ENCODE results near the gene RXRA.

The RXRA gene

GRCh38 chr9:134428559-134428958 is 102.3 kb downstream of the RXRA start:
- H3K27ac ChIP-seq = no peak overlapping the region
- TF ChIP-seq ZFX (IDR thresholded peaks at IDR 0.05; ENCODE audit: borderline replicate concordance) (no peak), CTCF (IDR thresholded peaks at IDR 0.05) (no peak)

DNA sequence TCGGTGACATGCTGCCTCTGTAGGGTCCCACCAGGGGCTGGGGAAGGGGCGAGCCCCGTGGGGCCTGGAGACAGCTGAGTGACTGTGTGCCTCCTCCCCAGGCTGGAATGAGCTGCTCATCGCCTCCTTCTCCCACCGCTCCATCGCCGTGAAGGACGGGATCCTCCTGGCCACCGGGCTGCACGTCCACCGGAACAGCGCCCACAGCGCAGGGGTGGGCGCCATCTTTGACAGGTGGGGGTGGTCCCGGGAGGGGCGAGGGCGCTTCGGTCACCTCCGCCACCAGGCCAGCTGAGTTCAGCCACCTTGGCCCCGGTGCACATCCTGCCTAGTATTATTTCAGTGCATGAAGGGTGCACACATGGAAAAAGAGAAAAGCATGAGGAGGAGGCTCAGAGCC is 102.8 kb downstream of the RXRA start:
- no peak for TF ChIP-seq CTCF (IDR thresholded peaks at IDR 0.05)
- no peak for TF ChIP-seq ZFX (IDR thresholded peaks at IDR 0.05; ENCODE audit: borderline replicate concordance)
- no peak overlapping the region for H3K27ac ChIP-seq

DNA sequence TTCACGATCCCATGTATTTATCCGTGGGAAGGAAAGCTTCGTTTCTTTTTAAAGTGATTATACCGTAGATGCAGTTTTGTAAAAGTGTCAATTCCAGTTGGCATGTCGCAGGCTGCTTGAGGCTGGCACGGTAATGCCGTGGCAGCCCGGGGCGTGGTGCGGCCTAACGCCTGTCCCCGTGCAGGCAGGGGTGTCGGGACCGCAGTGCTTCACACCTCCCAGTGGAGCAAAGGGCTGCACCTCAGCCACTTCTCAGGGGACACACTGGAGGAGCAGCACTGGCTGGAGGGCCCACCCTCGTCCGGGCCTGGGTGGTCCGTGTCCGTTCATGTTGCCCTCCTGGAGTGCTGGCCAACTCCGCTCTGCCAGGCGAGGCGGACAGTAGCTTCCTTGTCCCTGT is 103.2 kb downstream of the RXRA start:
- TF ChIP-seq ZFX (IDR thresholded peaks at IDR 0.05; ENCODE audit: borderline replicate concordance) = no peak

GRCh38 chr9:134431095-134431494 is 104.8 kb downstream of the RXRA start:
- TF ChIP-seq ZFX (IDR thresholded peaks at IDR 0.05; ENCODE audit: borderline replicate concordance) (no peak), CTCF (IDR thresholded peaks at IDR 0.05) (no peak)
- no peak overlapping the region for H3K27ac ChIP-seq

More for the DNA sequence above, 103.2 kb downstream of the RXRA start:
- H3K27ac ChIP-seq = no peak overlapping the region

DNA sequence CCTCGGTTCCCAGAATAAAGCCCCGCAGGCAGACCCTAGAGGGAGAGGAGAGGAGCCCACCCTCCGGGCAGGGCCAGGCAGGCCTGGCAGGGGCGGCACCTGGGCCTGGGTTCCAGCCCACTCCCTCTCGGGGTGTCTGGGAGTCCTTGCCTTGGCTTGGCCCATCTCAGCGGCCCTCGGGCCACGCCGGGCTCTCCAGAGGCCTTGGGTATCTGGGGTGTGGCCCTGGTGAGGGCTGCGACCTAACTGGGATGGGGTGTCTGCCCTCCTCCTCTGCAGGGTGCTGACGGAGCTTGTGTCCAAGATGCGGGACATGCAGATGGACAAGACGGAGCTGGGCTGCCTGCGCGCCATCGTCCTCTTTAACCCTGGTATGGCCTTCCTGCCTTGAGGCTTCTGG is 105.4 kb downstream of the RXRA start:
- TF ChIP-seq ZFX (IDR thresholded peaks at IDR 0.05; ENCODE audit: borderline replicate concordance) = no peak
- no peak for TF ChIP-seq CTCF (IDR thresholded peaks at IDR 0.05)
- H3K27ac ChIP-seq = no peak overlapping the region

- no peak overlapping the region for H3K27ac ChIP-seq
Measured at GRCh38 chr9:134432471-134432870, 106.2 kb downstream of the RXRA start.

DNA sequence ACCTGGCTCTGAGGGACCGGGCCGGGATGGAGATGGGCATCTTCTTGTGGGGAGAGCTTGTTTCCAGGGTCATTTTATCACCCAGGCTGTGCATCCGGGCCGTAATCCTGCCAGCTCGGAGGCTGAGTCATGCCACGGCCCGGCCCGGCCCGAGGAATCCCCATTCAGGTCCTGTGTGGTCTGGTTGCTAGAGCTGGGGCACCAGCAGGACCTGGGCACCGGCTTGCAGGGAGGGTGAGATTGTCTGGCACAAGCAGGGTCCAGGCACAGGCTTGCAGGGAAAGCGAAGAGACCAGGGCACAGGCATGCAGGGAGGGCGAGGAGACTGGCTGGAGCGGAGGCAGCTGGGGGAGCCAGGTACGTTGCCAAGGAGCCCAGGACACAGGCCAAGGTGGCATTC is 106.8 kb downstream of the RXRA start:
- H3K27ac ChIP-seq = no peak overlapping the region
- TF ChIP-seq ZFX (IDR thresholded peaks at IDR 0.05; ENCODE audit: borderline replicate concordance) (no peak), CTCF (IDR thresholded peaks at IDR 0.05) (no peak)

More at GRCh38 chr9:134432471-134432870, 106.2 kb downstream of the RXRA start:
- no peak for TF ChIP-seq ZFX (IDR thresholded peaks at IDR 0.05; ENCODE audit: borderline replicate concordance)
- TF ChIP-seq CTCF (IDR thresholded peaks at IDR 0.05) = no peak

Data from 22Rv1 (cell line).